HepG2 (cell line): ENCODE data around the gene AP3M1. TPM values are rescaled to one million over a fixed set of nuclear protein-coding genes. Genes with fewer than 3 reads are reported as not detected.
"Not testable (repeated sequence)": the region's sequence is repeated elsewhere in the genome, so short reads cannot be mapped to it uniquely, and the experiment has no call there.

Experiments used
- ATAC-seq: fragments of 200-7000 bp; cut with Tn5 transposase; 3 replicates; pipeline ENCODE4 v1.9.1; 2020; ENCODE audit warnings: mild to moderate bottlenecking, moderate library complexity
- BruUV-seq: library from RNA; stranded (reverse); fragments of 400-500 nt; replicated peaks from 2 replicates; lab custom pipeline; 2021; lab: Mats Ljungman, UMichigan
- CTCF ChIA-PET: fragments of 300-600 bp; formaldehyde crosslinking; extraction: SDS; loops from one replicate; lab custom pipeline; 2021; ENCODE audit warnings: low total read pairs, inconsistent platforms, low intra/inter-chr PET ratio; lab: Yijun Ruan, JAX
- POLR2A ChIA-PET: fragments of 350-600 bp; sonication (Branson Sonifier 250); formaldehyde crosslinking; loops from one replicate; lab custom pipeline; 2020; ENCODE audit warnings: antibody characterized with exemption, inconsistent platforms; lab: Yijun Ruan, JAX
- DNase-seq: peaks from one replicate; pipeline ENCODE4 v3.0.0-alpha.2; 2015; ENCODE audit warnings: low spot score
- FAIRE-seq: peaks from 3 replicates; lab custom pipeline; 2011; peaks lifted over from hg19 to GRCh38; lab: Jason Lieb, UNC
- H2AFZ ChIP-seq: one replicate; pipeline ENCODE4 v1.6.1; 2011; ENCODE audit warnings: low read length, inconsistent platforms
- H3K27ac ChIP-seq: fragments of 300-600 bp; 3 replicates; pipeline ENCODE4 v1.8.0; 2011; ENCODE audit warnings: mixed run types, mild to moderate bottlenecking, mixed read lengths, low read length, inconsistent platforms; ENCODE audit not compliant: insufficient read depth; ENCODE audit errors: extremely low read length
- H3K27me3 ChIP-seq, 2 experiments: fragments of 200-600 bp in 1 of 2; 2 replicates in 1 of 2; 3 replicates in 1 of 2; pipeline versions ENCODE4 v1.6.0 to v1.8.0; 2011; ENCODE audit warnings: low read length in 2 of 2, mild to moderate bottlenecking in 2 of 2, moderate library complexity in 2 of 2, inconsistent platforms in 1 of 2; ENCODE audit not compliant: insufficient read depth in 2 of 2, control insufficient read depth in 1 of 2
- H3K36me3 ChIP-seq, 2 experiments: fragments of 200-600 bp in 1 of 2; replicated peaks in 1 of 2; 2 replicates in 1 of 2; 3 replicates in 1 of 2; pipeline versions ENCODE4 v1.5.1 to v1.8.0; 2011; ENCODE audit warnings: low read length in 2 of 2, inconsistent platforms in 1 of 2; ENCODE audit not compliant: insufficient read depth in 2 of 2, control insufficient read depth in 1 of 2
- H3K4me1 ChIP-seq: 2 replicates; pipeline ENCODE4 v1.5.1; 2012; ENCODE audit warnings: low read length, inconsistent platforms; ENCODE audit not compliant: insufficient read depth
- H3K4me2 ChIP-seq: 2 replicates; pipeline ENCODE4 v1.6.0; 2011; ENCODE audit warnings: low read depth, low read length, inconsistent platforms
- H3K4me3 ChIP-seq, 3 experiments: fragments of 200-600 bp in 1 of 3; sonication (generic), shearing (Covaris generic) in 1 of 3; replicated peaks in 1 of 3; 2 replicates each; pipeline ENCODE4 v1.5.1; 2011 to 2016; ENCODE audit warnings: low read length in 3 of 3, inconsistent platforms in 2 of 3, low read depth in 2 of 3, mild to moderate bottlenecking in 2 of 3, control low read depth in 1 of 3, mixed read lengths in 1 of 3; ENCODE audit not compliant: insufficient read depth in 1 of 3
- H3K79me2 ChIP-seq: one replicate; pipeline ENCODE4 v1.6.1; 2011; ENCODE audit warnings: low read length, inconsistent platforms; ENCODE audit not compliant: insufficient read depth
- H3K9ac ChIP-seq: 2 replicates; pipeline ENCODE4 v1.6.0; 2011; ENCODE audit warnings: mild to moderate bottlenecking, low read depth, low read length, inconsistent platforms; ENCODE audit not compliant: insufficient read depth
- H3K9me3 ChIP-seq: 2 replicates; pipeline ENCODE4 v1.5.1; 2012; ENCODE audit warnings: mild to moderate bottlenecking, low read length
- H4K20me1 ChIP-seq: 2 replicates; pipeline ENCODE4 v1.6.0; 2011; ENCODE audit warnings: inconsistent platforms, mild to moderate bottlenecking, low read length, moderate library complexity; ENCODE audit not compliant: insufficient read depth
- HMGXB4 ChIP-seq, 2 experiments: sonication (generic) in 1 of 2; formaldehyde crosslinking in 1 of 2; IDR thresholded peaks; 2 replicates each; pipeline versions ENCODE4 v1.4.0 to v1.6.1; 2018 to 2020; ENCODE audit warnings: missing genetic modification reagents in 2 of 2, borderline replicate concordance in 1 of 2, low read depth in 1 of 2, mild to moderate bottlenecking in 1 of 2, missing biosample characterization in 1 of 2
- MXD1 ChIP-seq: sonication (generic); formaldehyde crosslinking; IDR thresholded peaks from 2 replicates; pipeline ENCODE4 v1.4.0; 2020; ENCODE audit warnings: mild to moderate bottlenecking, missing genetic modification reagents
- NFRKB ChIP-seq: fragments of 450-650 bp; IDR thresholded peaks from 2 replicates; pipeline ENCODE4 v1.6.1; 2017
- NR3C1 ChIP-seq: sonication (generic); formaldehyde crosslinking; IDR thresholded peaks from 2 replicates; pipeline ENCODE4 v1.4.0; 2020; ENCODE audit warnings: missing genetic modification reagents
- SKIL ChIP-seq: sonication (generic); formaldehyde crosslinking; IDR thresholded peaks from 2 replicates; pipeline ENCODE4 v1.8.0; 2022; ENCODE audit warnings: missing genetic modification reagents, mild to moderate bottlenecking, moderate library complexity, borderline replicate concordance
- TAF15 ChIP-seq: fragments of 200-400 bp; formaldehyde crosslinking; IDR thresholded peaks from one replicate; pipeline ENCODE4 v1.6.1; 2018; ENCODE audit warnings: mild to moderate bottlenecking, low read depth, low read length; ENCODE audit not compliant: poor library complexity, severe bottlenecking
- THAP7 ChIP-seq: sonication (generic); formaldehyde crosslinking; IDR thresholded peaks from 2 replicates; pipeline ENCODE4 v1.8.1; 2023; ENCODE audit warnings: mild to moderate bottlenecking, missing genetic modification reagents
- ZNF496 ChIP-seq: sonication (generic); formaldehyde crosslinking; IDR thresholded peaks from 2 replicates; pipeline ENCODE4 v1.8.1; 2023; ENCODE audit warnings: mild to moderate bottlenecking, moderate library complexity, missing genetic modification reagents; ENCODE audit not compliant: insufficient replicate concordance
- ZNF770 ChIP-seq: sonication (generic); formaldehyde crosslinking; IDR thresholded peaks from 2 replicates; pipeline ENCODE4 v1.5.0; 2020; ENCODE audit warnings: mild to moderate bottlenecking, missing genetic modification reagents
- WGBS: methylation state at CpG from one replicate; pipeline ENCODE4 v1.1.6; 2017; ENCODE audit warnings: low lambda C conversion rate; 5-methylcytosine and 5-hydroxymethylcytosine counted together
- in situ Hi-C: cut with HindIII; loops from 2 replicates; pipeline ENCODE4 v1.10.0; 2017; ENCODE audit warnings: low pct_unique_long_range_greater_than_20kb; ENCODE audit not compliant: extremely low pct_ligation_motif_present
- intact Hi-C: fragments of 100-400 bp; cut with micrococcal nuclease; formaldehyde crosslinking; loops from one replicate; pipeline ENCODE4 v1.10.0; 2022; ENCODE audit not compliant: unreplicated experiment
- polyA plus RNA-seq, 8 experiments: library from polyadenylated mRNA; depleted of rRNA in 3 of 8; stranded (reverse) in 7 of 8; unstranded in 1 of 8; fragments of >200 nt; fragmentation: Illumina TruSeq in 4 of 8; extraction: Trizol in 4 of 8; gene quantifications; 2 replicates each; pipeline versions ENCODE4 v1.2.1 to v1.2.3, GENCODE V29; 2011 to 2016; ENCODE audit warnings: low read depth in 4 of 8, missing spikeins in 1 of 8, mixed read lengths in 1 of 8; ENCODE audit not compliant: insufficient read depth in 1 of 8
- total RNA-seq, 5 experiments: library from RNA; depleted of rRNA; stranded (reverse); fragments of >200 nt; fragmentation: Illumina TruSeq; extraction: Trizol; gene quantifications; 2 replicates each; pipeline ENCODE4 v1.2.3, GENCODE V29; 2016; ENCODE audit warnings: low read depth in 1 of 5

AP3M1 gene
- total and polyA plus RNA-seq, 2 of the 13 experiments (the other 11 are each of a cell fraction or from before 2014, with no cell fraction given) = 29.0 to 31.6 TPM

- POLR2A ChIA-PET, H2AFZ ChIP-seq, H3K27ac ChIP-seq, H3K4me2 ChIP-seq, H3K9ac ChIP-seq, H3K36me3 ChIP-seq, ATAC-seq, H3K27me3 ChIP-seq, H3K9me3 ChIP-seq, in situ Hi-C loops, BruUV-seq, H4K20me1 ChIP-seq, DNase-seq, FAIRE-seq, CTCF ChIA-PET, H3K4me3 ChIP-seq, intact Hi-C loops: not testable (repeated sequence)
- peak; percentile 58 for TF ChIP-seq ZNF770 (CRISPR knock-in tag)
- peaks cover 27% of the 10 kb centered on the region for H3K4me1 ChIP-seq
- WGBS = 95% methylated on average over 10 of the region's 10 CpGs
- peaks cover 47% of the 10 kb centered on the region for H3K79me2 ChIP-seq
Measured at GRCh38 chr10:74146980-74147379, 3.6 kb downstream of the AP3M1 start.

GRCh38 chr10:74145133-74145532 lies 5.5 kb downstream of the AP3M1 start:
- Histone ChIP-seq H3K27ac (no peak overlapping the region), H4K20me1 (no peaks in the 10 kb centered on the region), H3K27me3 (peaks cover 0 to under 1% of the 10 kb centered on the region in 2 experiments; a peak in 1 of 5 replicates), H3K4me1 (peaks cover 27% of the 10 kb centered on the region), H3K9me3 (no peaks in the 10 kb centered on the region), H3K4me3 (no peak overlapping the region), H3K4me2 (no peak overlapping the region), H3K9ac (no peak overlapping the region), H2AFZ (no peak overlapping the region), H3K79me2 (peaks cover 42% of the 10 kb centered on the region), H3K36me3 (peaks cover 1 to 4% of the 10 kb centered on the region in 2 experiments; a peak in 1 of 5 replicates)
- FAIRE-seq (no peak), DNase-seq (no peak), ATAC-seq (no peak)
- ChIA-PET CTCF (no interaction called here), POLR2A (no interaction called here)
- 79% methylated on average over 2 of the region's 2 CpGs for WGBS
- no TSS peak for BruUV-seq
- in situ Hi-C loops = no loop called here
- intact Hi-C loops = no loop called here
- TF ChIP-seq NR3C1 (CRISPR knock-in tag) (no peak), SKIL (CRISPR knock-in tag) (no peak), MXD1 (CRISPR knock-in tag) (no peak), HMGXB4 (CRISPR knock-in tag; IDR thresholded peaks at IDR 0.05; ENCODE audit: borderline replicate concordance in 1 of 2, low read depth in 1 of 2) (no peak), THAP7 (CRISPR knock-in tag) (no peak), TAF15 (no peak), ZNF496 (CRISPR knock-in tag) (no peak), NFRKB (no peak)
